GM21529 (cell line): ENCODE results near the gene ULK4.
A peak's percentile ranks its signal among the peaks of the same experiment; 100 is the strongest.
"Not testable (repeated sequence)": the region's sequence is repeated elsewhere in the genome, so short reads cannot be mapped to it uniquely, and the experiment has no call there.

Source experiments
- ATAC-seq: cut with Tn5 transposase; IDR thresholded peaks from one replicate; pipeline ENCODE4 v1.9.1; 2021; ENCODE audit not compliant: unreplicated experiment

ULK4 gene

GRCh38 chr3:41872157-41872556 lies 89.7 kb downstream of the ULK4 start:
- ATAC-seq: no peak

- ATAC-seq: no peak
Measured at GRCh38 chr3:41867533-41867932, 94.4 kb downstream of the ULK4 start.

GRCh38 chr3:41866298-41866697 lies 95.6 kb downstream of the ULK4 start:
- no peak for ATAC-seq

GRCh38 chr3:41863024-41863423 lies 98.9 kb downstream of the ULK4 start:
- ATAC-seq: no peak

GRCh38 chr3:41860489-41860888 lies 101.4 kb downstream of the ULK4 start:
- ATAC-seq: not testable (repeated sequence)

GRCh38 chr3:41854956-41855355 lies 106.9 kb downstream of the ULK4 start:
- ATAC-seq: no peak

GRCh38 chr3:41853540-41854196 lies 108.2 kb downstream of the ULK4 start:
- ATAC-seq: no peak

GRCh38 chr3:41848753-41849574 lies 112.9 kb downstream of the ULK4 start:
- no peak for ATAC-seq

- no peak for ATAC-seq
Measured at GRCh38 chr3:41847679-41848078, 114.2 kb downstream of the ULK4 start.

- no peak for ATAC-seq
Measured at GRCh38 chr3:41846850-41847249, 115.1 kb downstream of the ULK4 start.

- ATAC-seq: no peak
Measured at GRCh38 chr3:41845826-41846225, 116.1 kb downstream of the ULK4 start.

- not testable (repeated sequence) for ATAC-seq
Measured at GRCh38 chr3:41844256-41844655, 117.6 kb downstream of the ULK4 start.

GRCh38 chr3:41840936-41841668 lies 120.8 kb downstream of the ULK4 start:
- not testable (repeated sequence) for ATAC-seq

GRCh38 chr3:41836360-41837134 lies 125.4 kb downstream of the ULK4 start:
- ATAC-seq: peak; percentile 69

- no peak for ATAC-seq
Measured at GRCh38 chr3:41833628-41834027, 128.3 kb downstream of the ULK4 start.

GRCh38 chr3:41819236-41819635 lies 142.7 kb downstream of the ULK4 start:
- no peak for ATAC-seq

- no peak for ATAC-seq
Measured at GRCh38 chr3:41808618-41809017, 153.3 kb downstream of the ULK4 start.

- ATAC-seq: no peak
Measured at GRCh38 chr3:41808152-41808551, 153.8 kb downstream of the ULK4 start.

GRCh38 chr3:41794748-41795589 lies 166.9 kb downstream of the ULK4 start:
- ATAC-seq: no peak

- ATAC-seq: no peak
Measured at GRCh38 chr3:41792806-41793205, 169.1 kb downstream of the ULK4 start.
